HCT116 (cell line): ENCODE measurements around the gene TWIST2. TPM values are rescaled to one million over a fixed set of nuclear protein-coding genes. Genes with fewer than 3 reads are reported as not detected.

ENCODE experiments used
- ATAC-seq: fragments of 200-7000 bp; cut with Tn5 transposase; 2 replicates; pipeline ENCODE4 v1.9.1; 2020; ENCODE audit warnings: mild to moderate bottlenecking, moderate library complexity
- BruUV-seq: library from RNA; stranded (reverse); fragments of 400-500 nt; replicated peaks from 2 replicates; lab custom pipeline; 2021; lab: Mats Ljungman, UMichigan
- CTCF ChIA-PET: fragments of 300-600 bp; sonication (Branson Sonifier 250); formaldehyde crosslinking; loops from one replicate; lab custom pipeline; 2021; ENCODE audit warnings: antibody characterized with exemption; lab: Charles Lee
- POLR2A ChIA-PET: fragments of 300-600, 350-600 bp; sonication (Branson Sonifier 250); formaldehyde crosslinking; loops from one replicate; lab custom pipeline; 2021; ENCODE audit warnings: antibody characterized with exemption; lab: Charles Lee
- RAD21 ChIA-PET, 2 experiments: fragments of 300-600 bp; sonication (Branson Sonifier 250); formaldehyde crosslinking; loops; one replicate each; lab custom pipeline; 2023; ENCODE audit warnings: low total read pairs in 2 of 2; ENCODE audit not compliant: uncharacterized antibody in 2 of 2, unreplicated experiment in 2 of 2, low non-redundant PET in 1 of 2; lab: Charles Lee
- DNase-seq: peaks from one replicate; pipeline ENCODE4 v3.0.0-alpha.2; 2010; ENCODE audit warnings: low read depth, low spot score
- H2AFZ ChIP-seq: fragments of 200-600 bp; shearing (Covaris generic), sonication (generic); 2 replicates; pipeline ENCODE4 v1.6.1; 2017; ENCODE audit warnings: low read depth, mixed run types, mixed read lengths, antibody characterized with exemption, low read length; ENCODE audit not compliant: poor library complexity, severe bottlenecking
- H3K27ac ChIP-seq: 2 replicates; pipeline ENCODE4 v1.5.1; 2012; ENCODE audit warnings: low read depth, low read length
- H3K27me3 ChIP-seq: fragments of 200-600 bp; sonication (generic); 2 replicates; pipeline ENCODE4 v1.6.1; 2016; ENCODE audit warnings: mixed run types, low read length, mixed read lengths; ENCODE audit not compliant: insufficient read depth
- H3K36me3 ChIP-seq, 2 experiments: fragments of 200-500 bp in 1 of 2; fragments of 200-600 bp in 1 of 2; sonication (Bioruptor generic) in 1 of 2; sonication (generic) in 1 of 2; 2 replicates each; pipeline versions ENCODE4 v1.5.1 to v1.6.1; 2014 to 2016; ENCODE audit warnings: low read length in 2 of 2, inconsistent platforms in 1 of 2, mixed read lengths in 1 of 2, mixed run types in 1 of 2; ENCODE audit not compliant: insufficient read depth in 2 of 2, control insufficient read depth in 1 of 2
- H3K4me1 ChIP-seq, 2 experiments: fragments of 200-600 bp in 1 of 2; sonication (generic) in 1 of 2; 2 replicates each; pipeline versions ENCODE4 v1.5.1 to v1.6.1; 2012 to 2017; ENCODE audit warnings: low read length in 2 of 2, inconsistent platforms in 1 of 2, mild to moderate bottlenecking in 1 of 2, mixed read lengths in 1 of 2, mixed run types in 1 of 2, moderate library complexity in 1 of 2; ENCODE audit not compliant: insufficient read depth in 2 of 2, control insufficient read depth in 1 of 2
- H3K4me2 ChIP-seq: fragments of 200-600 bp; sonication (generic); 2 replicates; pipeline ENCODE4 v1.6.1; 2017; ENCODE audit warnings: mixed run types, low read length, mixed read lengths
- H3K4me3 ChIP-seq, 2 experiments: fragments of 200-600 bp in 1 of 2; sonication (generic) in 1 of 2; replicated peaks in 1 of 2; 2 replicates each; pipeline ENCODE4 v1.5.1; 2011 to 2016; ENCODE audit warnings: low read length in 2 of 2, control low read depth in 1 of 2, low read depth in 1 of 2, mild to moderate bottlenecking in 1 of 2, mixed read lengths in 1 of 2, mixed run types in 1 of 2
- H3K79me2 ChIP-seq: fragments of 200-600 bp; sonication (generic); 2 replicates; pipeline ENCODE4 v1.6.1; 2017; ENCODE audit warnings: mild to moderate bottlenecking, mixed run types, low read length, moderate library complexity, mixed read lengths; ENCODE audit not compliant: insufficient read depth
- H3K9ac ChIP-seq: fragments of 200-600 bp; sonication (generic); 2 replicates; pipeline ENCODE4 v1.6.1; 2016; ENCODE audit warnings: low read length, mixed read lengths
- H3K9me2 ChIP-seq: fragments of 200-600 bp; sonication (generic), shearing (Covaris generic); 2 replicates; pipeline ENCODE4 v1.6.1; 2017; ENCODE audit warnings: mixed run types, mild to moderate bottlenecking, moderate library complexity; ENCODE audit not compliant: insufficient read depth
- H3K9me3 ChIP-seq, 2 experiments: fragments of 200-500 bp in 1 of 2; fragments of 200-600 bp in 1 of 2; sonication (Bioruptor generic) in 1 of 2; sonication (generic) in 1 of 2; 2 replicates each; pipeline ENCODE4 v1.6.1; 2014 to 2017; ENCODE audit warnings: low read length in 2 of 2, mixed read lengths in 2 of 2, inconsistent platforms in 1 of 2, low read depth in 1 of 2, mild to moderate bottlenecking in 1 of 2, mixed run types in 1 of 2, moderate library complexity in 1 of 2; ENCODE audit not compliant: control insufficient read depth in 1 of 2, insufficient read depth in 1 of 2
- H4K20me1 ChIP-seq: fragments of 200-600 bp; sonication (generic), shearing (Covaris generic); 2 replicates; pipeline ENCODE4 v1.6.1; 2017; ENCODE audit warnings: mixed run types, mild to moderate bottlenecking, moderate library complexity; ENCODE audit not compliant: insufficient read depth
- CBX3 ChIP-seq: IDR thresholded peaks from 2 replicates; pipeline ENCODE4 v1.6.1; 2012; ENCODE audit warnings: low read depth
- EGR1 ChIP-seq: IDR thresholded peaks from 2 replicates; pipeline ENCODE4 v1.6.1; 2012; ENCODE audit warnings: low read depth
- EZH2 ChIP-seq: fragments of 200-600 bp; sonication (generic); IDR thresholded peaks from 2 replicates; pipeline ENCODE4 v1.6.1; 2017; ENCODE audit warnings: antibody characterized with exemption, mixed run types
- EZH2phosphoT487 ChIP-seq: fragments of 200-600 bp; IDR thresholded peaks from 2 replicates; pipeline ENCODE4 v1.6.1; 2018; ENCODE audit warnings: antibody characterized with exemption, borderline replicate concordance
- POLR2A ChIP-seq: IDR thresholded peaks from 2 replicates; pipeline ENCODE4 v1.7.0; 2011; ENCODE audit warnings: borderline replicate concordance; ENCODE audit not compliant: insufficient read depth, insufficient read length; ENCODE audit errors: extremely low read depth
- RAD21 ChIP-seq: IDR thresholded peaks from 2 replicates; pipeline ENCODE4 v1.6.1; 2012; ENCODE audit warnings: low read depth, mild to moderate bottlenecking
- SRF ChIP-seq: IDR thresholded peaks from 2 replicates; pipeline ENCODE4 v1.6.1; 2012; ENCODE audit warnings: low read depth
- YY1 ChIP-seq: IDR thresholded peaks from 2 replicates; pipeline ENCODE4 v1.6.1; 2011; ENCODE audit warnings: low read length, low read depth, moderate library complexity, mild to moderate bottlenecking; ENCODE audit not compliant: insufficient replicate concordance; ENCODE audit errors: extremely low read depth
- ZFX ChIP-seq: fragments of 450-650 bp; IDR thresholded peaks from 2 replicates; pipeline ENCODE4 v1.6.1; 2017
- intact Hi-C: fragments of 100-400 bp; cut with micrococcal nuclease; formaldehyde crosslinking; loops from 2 replicates; pipeline ENCODE4 v1.10.0; 2022
- total RNA-seq: library from RNA; stranded (reverse); gene quantifications from one replicate; pipeline ENCODE4 v1.2.1, GENCODE V29; 2021; ENCODE audit not compliant: unreplicated experiment
- TF ChIP-seq, protein P1 (sequence below), 3 experiments: fragments of 200-600 bp in 1 of 3; sonication (generic) in 1 of 3; IDR thresholded peaks in 2 of 3; conservative IDR thresholded peaks in 1 of 3; 2 replicates each; pipeline ENCODE4 v1.5.1; 2012 to 2017; ENCODE audit warnings: low read depth in 2 of 3, low read length in 2 of 3, antibody characterized with exemption in 1 of 3, borderline replicate concordance in 1 of 3, control low read depth in 1 of 3, mild to moderate bottlenecking in 1 of 3, mixed read lengths in 1 of 3, mixed run types in 1 of 3, moderate library complexity in 1 of 3; ENCODE audit not compliant: insufficient read depth in 1 of 3
- TF ChIP-seq, protein P2 (sequence below): IDR thresholded peaks from 2 replicates; pipeline ENCODE4 v1.6.1; 2012; ENCODE audit warnings: low read depth
- TF ChIP-seq, protein P3 (sequence below): IDR thresholded peaks from 2 replicates; pipeline ENCODE4 v1.6.1; 2012
- TF ChIP-seq, protein P4 (sequence below): IDR thresholded peaks from 2 replicates; pipeline ENCODE4 v1.6.1; 2011; ENCODE audit warnings: mild to moderate bottlenecking, low read length, moderate library complexity; ENCODE audit not compliant: insufficient replicate concordance; ENCODE audit errors: extremely low read depth

Gene TWIST2
- total RNA-seq, 1 experiment from 2014 or later = not detected

DNA sequence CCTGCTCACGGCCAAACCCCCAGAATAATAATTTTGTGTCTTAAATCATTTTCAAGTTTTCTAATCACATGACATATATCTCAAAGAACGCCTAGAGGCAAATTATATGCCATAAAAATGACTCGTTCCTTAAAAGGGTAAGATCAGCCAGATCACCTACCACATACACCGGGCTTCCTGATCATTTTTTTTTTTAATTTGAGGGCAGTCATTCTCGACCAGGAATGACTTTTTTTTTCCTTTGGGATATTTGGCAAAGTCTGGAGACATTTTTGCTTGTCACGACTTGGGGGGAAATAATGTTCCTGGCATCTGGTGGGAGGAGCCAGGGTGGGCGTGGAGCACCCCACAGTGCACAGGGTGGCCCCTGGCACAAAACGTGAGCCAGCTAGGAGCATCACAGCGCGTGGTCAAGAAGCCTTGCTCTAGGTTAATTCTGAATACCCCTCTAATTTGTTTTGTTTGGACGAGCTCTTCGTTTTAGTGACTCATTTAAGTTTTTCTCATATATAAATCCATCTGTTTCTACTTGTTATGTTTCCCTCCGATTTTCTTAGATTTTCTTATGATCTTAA lies 94.9 kb downstream of the TWIST2 start:
- no peaks in the 10 kb centered on the region for H3K27me3 ChIP-seq
- H3K4me1 ChIP-seq = peaks cover 5 to 24% of the 10 kb centered on the region in 2 experiments
- H3K79me2 ChIP-seq = no peaks in the 10 kb centered on the region
- H3K9ac ChIP-seq = no peak overlapping the region
- TF ChIP-seq, protein P1, sequence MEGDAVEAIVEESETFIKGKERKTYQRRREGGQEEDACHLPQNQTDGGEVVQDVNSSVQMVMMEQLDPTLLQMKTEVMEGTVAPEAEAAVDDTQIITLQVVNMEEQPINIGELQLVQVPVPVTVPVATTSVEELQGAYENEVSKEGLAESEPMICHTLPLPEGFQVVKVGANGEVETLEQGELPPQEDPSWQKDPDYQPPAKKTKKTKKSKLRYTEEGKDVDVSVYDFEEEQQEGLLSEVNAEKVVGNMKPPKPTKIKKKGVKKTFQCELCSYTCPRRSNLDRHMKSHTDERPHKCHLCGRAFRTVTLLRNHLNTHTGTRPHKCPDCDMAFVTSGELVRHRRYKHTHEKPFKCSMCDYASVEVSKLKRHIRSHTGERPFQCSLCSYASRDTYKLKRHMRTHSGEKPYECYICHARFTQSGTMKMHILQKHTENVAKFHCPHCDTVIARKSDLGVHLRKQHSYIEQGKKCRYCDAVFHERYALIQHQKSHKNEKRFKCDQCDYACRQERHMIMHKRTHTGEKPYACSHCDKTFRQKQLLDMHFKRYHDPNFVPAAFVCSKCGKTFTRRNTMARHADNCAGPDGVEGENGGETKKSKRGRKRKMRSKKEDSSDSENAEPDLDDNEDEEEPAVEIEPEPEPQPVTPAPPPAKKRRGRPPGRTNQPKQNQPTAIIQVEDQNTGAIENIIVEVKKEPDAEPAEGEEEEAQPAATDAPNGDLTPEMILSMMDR (IDR thresholded peaks at IDR 0.05 in 2 of 3, conservative IDR thresholded peaks at IDR 0.05 in 1 of 3; ENCODE audit: borderline replicate concordance in 1 of 3, insufficient read depth in 1 of 3, low read depth in 2 of 3, low read length in 2 of 3) = no peak
- TF ChIP-seq SRF (no peak), EZH2phosphoT487 (no peak), EZH2 (no peak), EGR1 (no peak), CBX3 (no peak), RAD21 (no peak), POLR2A (no peak), YY1 (no peak), ZFX (no peak)
- TF ChIP-seq, protein P2, sequence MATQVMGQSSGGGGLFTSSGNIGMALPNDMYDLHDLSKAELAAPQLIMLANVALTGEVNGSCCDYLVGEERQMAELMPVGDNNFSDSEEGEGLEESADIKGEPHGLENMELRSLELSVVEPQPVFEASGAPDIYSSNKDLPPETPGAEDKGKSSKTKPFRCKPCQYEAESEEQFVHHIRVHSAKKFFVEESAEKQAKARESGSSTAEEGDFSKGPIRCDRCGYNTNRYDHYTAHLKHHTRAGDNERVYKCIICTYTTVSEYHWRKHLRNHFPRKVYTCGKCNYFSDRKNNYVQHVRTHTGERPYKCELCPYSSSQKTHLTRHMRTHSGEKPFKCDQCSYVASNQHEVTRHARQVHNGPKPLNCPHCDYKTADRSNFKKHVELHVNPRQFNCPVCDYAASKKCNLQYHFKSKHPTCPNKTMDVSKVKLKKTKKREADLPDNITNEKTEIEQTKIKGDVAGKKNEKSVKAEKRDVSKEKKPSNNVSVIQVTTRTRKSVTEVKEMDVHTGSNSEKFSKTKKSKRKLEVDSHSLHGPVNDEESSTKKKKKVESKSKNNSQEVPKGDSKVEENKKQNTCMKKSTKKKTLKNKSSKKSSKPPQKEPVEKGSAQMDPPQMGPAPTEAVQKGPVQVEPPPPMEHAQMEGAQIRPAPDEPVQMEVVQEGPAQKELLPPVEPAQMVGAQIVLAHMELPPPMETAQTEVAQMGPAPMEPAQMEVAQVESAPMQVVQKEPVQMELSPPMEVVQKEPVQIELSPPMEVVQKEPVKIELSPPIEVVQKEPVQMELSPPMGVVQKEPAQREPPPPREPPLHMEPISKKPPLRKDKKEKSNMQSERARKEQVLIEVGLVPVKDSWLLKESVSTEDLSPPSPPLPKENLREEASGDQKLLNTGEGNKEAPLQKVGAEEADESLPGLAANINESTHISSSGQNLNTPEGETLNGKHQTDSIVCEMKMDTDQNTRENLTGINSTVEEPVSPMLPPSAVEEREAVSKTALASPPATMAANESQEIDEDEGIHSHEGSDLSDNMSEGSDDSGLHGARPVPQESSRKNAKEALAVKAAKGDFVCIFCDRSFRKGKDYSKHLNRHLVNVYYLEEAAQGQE = no peak
- TF ChIP-seq, protein P3, sequence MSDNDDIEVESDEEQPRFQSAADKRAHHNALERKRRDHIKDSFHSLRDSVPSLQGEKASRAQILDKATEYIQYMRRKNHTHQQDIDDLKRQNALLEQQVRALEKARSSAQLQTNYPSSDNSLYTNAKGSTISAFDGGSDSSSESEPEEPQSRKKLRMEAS = no peak
- TF ChIP-seq, protein P4, sequence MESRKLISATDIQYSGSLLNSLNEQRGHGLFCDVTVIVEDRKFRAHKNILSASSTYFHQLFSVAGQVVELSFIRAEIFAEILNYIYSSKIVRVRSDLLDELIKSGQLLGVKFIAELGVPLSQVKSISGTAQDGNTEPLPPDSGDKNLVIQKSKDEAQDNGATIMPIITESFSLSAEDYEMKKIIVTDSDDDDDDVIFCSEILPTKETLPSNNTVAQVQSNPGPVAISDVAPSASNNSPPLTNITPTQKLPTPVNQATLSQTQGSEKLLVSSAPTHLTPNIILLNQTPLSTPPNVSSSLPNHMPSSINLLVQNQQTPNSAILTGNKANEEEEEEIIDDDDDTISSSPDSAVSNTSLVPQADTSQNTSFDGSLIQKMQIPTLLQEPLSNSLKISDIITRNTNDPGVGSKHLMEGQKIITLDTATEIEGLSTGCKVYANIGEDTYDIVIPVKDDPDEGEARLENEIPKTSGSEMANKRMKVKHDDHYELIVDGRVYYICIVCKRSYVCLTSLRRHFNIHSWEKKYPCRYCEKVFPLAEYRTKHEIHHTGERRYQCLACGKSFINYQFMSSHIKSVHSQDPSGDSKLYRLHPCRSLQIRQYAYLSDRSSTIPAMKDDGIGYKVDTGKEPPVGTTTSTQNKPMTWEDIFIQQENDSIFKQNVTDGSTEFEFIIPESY = no peak
- intact Hi-C loops = no loop called here
- H3K9me3 ChIP-seq = no peaks in the 10 kb centered on the region
- no peak overlapping the region for H3K4me2 ChIP-seq
- CTCF ChIA-PET = no interaction called here
- H3K9me2 ChIP-seq = no peaks in the 10 kb centered on the region
- H3K27ac ChIP-seq = no peak overlapping the region
- no peaks in the 10 kb centered on the region for H3K36me3 ChIP-seq
- RAD21 ChIA-PET = no interaction called here
- no peak for DNase-seq
- H2AFZ ChIP-seq = no peak overlapping the region
- BruUV-seq = no TSS peak
- no peaks in the 10 kb centered on the region for H4K20me1 ChIP-seq
- POLR2A ChIA-PET = no interaction called here
- H3K4me3 ChIP-seq = no peak overlapping the region
- ATAC-seq = no peak
